Panc1 (cell line): ENCODE data around the gene SUPT6H. TPM values are rescaled to one million over a fixed set of nuclear protein-coding genes. Genes with fewer than 3 reads are reported as not detected.

Source experiments
- ATAC-seq: fragments of 200-7000 bp; cut with Tn5 transposase; 2 replicates; pipeline ENCODE4 v1.9.1; 2020; ENCODE audit warnings: mild to moderate bottlenecking, moderate library complexity
- BruUV-seq: library from RNA; stranded (reverse); fragments of 400-500 nt; replicated peaks from 2 replicates; lab custom pipeline; 2021; lab: Mats Ljungman, UMichigan
- CTCF ChIA-PET: fragments of 300-600 bp; sonication (Branson Sonifier 250); formaldehyde crosslinking; loops from one replicate; lab custom pipeline; 2022; ENCODE audit warnings: antibody characterized with exemption; lab: Charles Lee
- POLR2A ChIA-PET: fragments of 300-600 bp; sonication (Branson Sonifier 250); formaldehyde crosslinking; loops from one replicate; lab custom pipeline; 2022; ENCODE audit warnings: antibody characterized with exemption; lab: Charles Lee
- DNase-seq: peaks from one replicate; pipeline ENCODE4 v3.0.0-alpha.2; 2010; ENCODE audit warnings: low read depth, low spot score
- H3K27ac ChIP-seq: 2 replicates; pipeline ENCODE4 v1.5.1; 2011; ENCODE audit warnings: mild to moderate bottlenecking, low read length, inconsistent platforms
- H3K27me3 ChIP-seq: fragments of 200-500 bp; sonication (Bioruptor generic); 2 replicates; pipeline ENCODE4 v1.6.0; 2014; ENCODE audit warnings: low read length, inconsistent platforms; ENCODE audit not compliant: control insufficient read depth, insufficient read depth
- H3K36me3 ChIP-seq: fragments of 200-500 bp; sonication (Bioruptor generic); 2 replicates; pipeline ENCODE4 v1.5.1; 2014; ENCODE audit warnings: inconsistent platforms, mild to moderate bottlenecking, low read length, moderate library complexity; ENCODE audit not compliant: control insufficient read depth, insufficient read depth
- H3K4me1 ChIP-seq: 2 replicates; pipeline ENCODE4 v1.5.1; 2011; ENCODE audit warnings: inconsistent platforms, mild to moderate bottlenecking, low read length, moderate library complexity; ENCODE audit not compliant: control insufficient read depth, insufficient read depth
- H3K4me3 ChIP-seq, 2 experiments: 2 replicates each; pipeline ENCODE4 v1.5.1; 2011 to 2012; ENCODE audit warnings: low read depth in 2 of 2, low read length in 2 of 2, mild to moderate bottlenecking in 2 of 2, inconsistent platforms in 1 of 2, moderate library complexity in 1 of 2
- H3K9me3 ChIP-seq: fragments of 200-500 bp; sonication (Bioruptor generic); 2 replicates; pipeline ENCODE4 v1.5.1; 2014; ENCODE audit warnings: low read depth, mild to moderate bottlenecking, inconsistent platforms, low read length, moderate library complexity; ENCODE audit not compliant: control insufficient read depth, insufficient read depth
- POLR2AphosphoS5 ChIP-seq: IDR thresholded peaks from 2 replicates; pipeline ENCODE4 v1.6.1; 2012; ENCODE audit warnings: mild to moderate bottlenecking, low read depth, low read length, moderate library complexity
- SIN3A ChIP-seq: IDR thresholded peaks from 2 replicates; pipeline ENCODE4 v1.6.1; 2012; ENCODE audit warnings: low read depth, mild to moderate bottlenecking, low read length, moderate library complexity, borderline replicate concordance; ENCODE audit not compliant: insufficient read depth
- TCF7L2 ChIP-seq: IDR thresholded peaks from 2 replicates; pipeline ENCODE4 v1.6.1; 2011; ENCODE audit warnings: mild to moderate bottlenecking, low read depth, low read length, inconsistent platforms
- in situ Hi-C: cut with HindIII; loops from 2 replicates; pipeline ENCODE4 v1.10.0; 2016; ENCODE audit warnings: low sequenced_read_pairs, low pct_unique_long_range_greater_than_20kb
- intact Hi-C: fragments of 100-400 bp; cut with micrococcal nuclease; formaldehyde crosslinking; loops from one replicate; pipeline ENCODE4 v1.10.0; 2022; ENCODE audit not compliant: unreplicated experiment
- total RNA-seq: library from RNA; stranded (reverse); gene quantifications from one replicate; pipeline ENCODE4 v1.2.1, GENCODE V29; 2021; ENCODE audit not compliant: unreplicated experiment
- TF ChIP-seq, protein P1 (sequence below): fragments of 450-650 bp; IDR thresholded peaks from 2 replicates; pipeline ENCODE4 v1.5.1; 2017; ENCODE audit warnings: mild to moderate bottlenecking
- TF ChIP-seq, protein P2 (sequence below), 2 experiments: IDR thresholded peaks; 2 replicates each; pipeline ENCODE4 v1.6.1; 2011 to 2012; ENCODE audit warnings: low read depth in 2 of 2, control low read depth in 1 of 2, low read length in 1 of 2, mild to moderate bottlenecking in 1 of 2, moderate library complexity in 1 of 2; ENCODE audit not compliant: insufficient read depth in 1 of 2

The SUPT6H gene
- total RNA-seq, 1 experiment from 2014 or later, result 108 TPM

DNA sequence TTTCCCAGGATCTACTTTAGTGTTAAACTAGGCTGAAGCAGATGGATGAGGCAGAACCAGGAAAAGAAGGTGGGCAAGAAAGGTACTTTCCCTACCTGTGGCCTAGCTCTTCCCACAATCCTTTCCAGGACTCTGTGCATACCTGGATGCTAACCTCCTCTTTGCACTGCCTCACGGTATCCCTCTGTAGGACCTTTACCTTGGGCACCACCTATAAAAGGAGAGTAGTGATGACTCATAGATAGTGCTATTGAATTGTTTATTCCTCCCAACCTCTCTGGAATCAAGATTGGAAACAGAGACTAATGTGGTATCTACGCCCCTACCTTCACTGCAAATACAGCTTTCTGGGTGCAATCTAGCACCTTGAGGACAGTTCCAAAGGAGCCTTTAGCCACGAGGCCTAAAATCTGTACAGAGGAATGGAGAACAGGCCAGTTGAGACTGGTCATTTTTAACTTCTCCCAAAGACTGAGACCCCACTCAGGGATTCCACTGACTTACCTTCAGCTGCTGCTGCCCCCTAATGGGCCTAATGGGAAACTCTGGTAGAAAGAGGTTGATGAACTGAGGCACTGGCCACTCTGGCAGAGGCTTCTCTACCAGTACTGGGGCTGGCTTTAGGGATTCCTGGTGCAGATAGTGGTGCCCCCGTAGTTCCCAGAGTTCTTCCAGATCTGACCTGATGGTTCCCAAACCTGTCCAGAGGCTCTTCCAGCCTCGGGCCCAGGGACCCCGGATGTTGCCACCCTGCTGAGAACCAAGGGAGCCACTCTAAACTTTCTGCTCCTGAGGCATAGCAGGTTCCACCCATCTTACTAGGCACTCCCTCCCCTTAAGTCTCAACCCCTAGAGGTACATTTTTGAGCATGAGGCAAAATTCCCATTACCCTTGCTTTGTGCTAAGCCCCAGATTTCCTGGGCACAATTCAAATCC, 48.8 kb upstream of the SUPT6H start:
- ChIA-PET CTCF (interaction anchor here (0.6 to 1.2 kb wide), 3 partner anchors 10 to 477 kb away, joined by 3 read pairs; no protein-coding TSS in a partner anchor), POLR2A (interaction anchor here (0.6 kb wide), 1 partner anchor 33 kb away, joined by 3 read pairs; no protein-coding TSS in a partner anchor)
- BruUV-seq, result no TSS peak
- Histone ChIP-seq H3K9me3 (no peaks in the 10 kb centered on the region), H3K36me3 (peaks cover 25% of the 10 kb centered on the region), H3K27me3 (no peaks in the 10 kb centered on the region), H3K4me1 (no peaks in the 10 kb centered on the region), H3K27ac (no peak overlapping the region), H3K4me3 (no peak overlapping the region)
- in situ Hi-C loops, result no loop called here
- intact Hi-C loops, result no loop called here
- ATAC-seq (peak; percentile 57; the same call in 1 of the 2 replicates), DNase-seq (peak; percentile 24)
- no peak for TF ChIP-seq TCF7L2
- TF ChIP-seq, protein P1, sequence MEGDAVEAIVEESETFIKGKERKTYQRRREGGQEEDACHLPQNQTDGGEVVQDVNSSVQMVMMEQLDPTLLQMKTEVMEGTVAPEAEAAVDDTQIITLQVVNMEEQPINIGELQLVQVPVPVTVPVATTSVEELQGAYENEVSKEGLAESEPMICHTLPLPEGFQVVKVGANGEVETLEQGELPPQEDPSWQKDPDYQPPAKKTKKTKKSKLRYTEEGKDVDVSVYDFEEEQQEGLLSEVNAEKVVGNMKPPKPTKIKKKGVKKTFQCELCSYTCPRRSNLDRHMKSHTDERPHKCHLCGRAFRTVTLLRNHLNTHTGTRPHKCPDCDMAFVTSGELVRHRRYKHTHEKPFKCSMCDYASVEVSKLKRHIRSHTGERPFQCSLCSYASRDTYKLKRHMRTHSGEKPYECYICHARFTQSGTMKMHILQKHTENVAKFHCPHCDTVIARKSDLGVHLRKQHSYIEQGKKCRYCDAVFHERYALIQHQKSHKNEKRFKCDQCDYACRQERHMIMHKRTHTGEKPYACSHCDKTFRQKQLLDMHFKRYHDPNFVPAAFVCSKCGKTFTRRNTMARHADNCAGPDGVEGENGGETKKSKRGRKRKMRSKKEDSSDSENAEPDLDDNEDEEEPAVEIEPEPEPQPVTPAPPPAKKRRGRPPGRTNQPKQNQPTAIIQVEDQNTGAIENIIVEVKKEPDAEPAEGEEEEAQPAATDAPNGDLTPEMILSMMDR, result peak; percentile 82
- no peak for TF ChIP-seq SIN3A

DNA sequence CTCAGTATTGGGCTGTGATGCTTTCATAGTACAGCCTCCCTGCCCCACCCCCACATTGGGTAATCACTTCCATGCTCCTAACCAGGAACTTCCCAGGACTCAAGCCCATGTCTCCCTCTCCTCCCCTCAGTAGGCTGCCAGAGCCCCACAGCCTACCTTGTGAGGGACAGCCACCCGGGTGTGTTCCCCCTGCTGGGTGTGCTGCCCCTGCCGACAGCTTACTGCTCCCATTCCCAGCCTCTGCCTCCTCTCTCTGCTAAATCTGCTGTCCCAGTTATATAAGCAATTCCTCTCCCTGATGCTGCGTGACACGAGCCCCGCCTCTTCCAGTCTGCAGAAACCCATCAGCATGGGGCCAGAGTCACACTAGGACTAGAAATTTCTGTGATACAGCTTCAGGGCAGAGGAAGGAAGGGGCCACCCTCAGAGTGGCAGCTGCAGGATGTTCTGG, 48.0 kb upstream of the SUPT6H start, which contains the start of gene RSKR:
TSS of gene RSKR (minus strand) at position 255 of the 451 bp plus-strand sequence. CDS start at position 231, 24 bp downstream.
- Histone ChIP-seq H3K36me3 (peaks cover 32% of the 10 kb centered on the region), H3K27me3 (no peaks in the 10 kb centered on the region), H3K4me1 (no peaks in the 10 kb centered on the region), H3K4me3 (no peak within 1 kb of the TSS), H3K27ac (no peak within 1 kb of the TSS), H3K9me3 (no peaks in the 10 kb centered on the region)
- ChIA-PET CTCF (no interaction called here), POLR2A (no interaction called here)
- intact Hi-C loops (no loop called here), in situ Hi-C loops (no loop called here)
- BruUV-seq, result no TSS peak
- TF ChIP-seq TCF7L2 (no peak), POLR2AphosphoS5 (no peak), SIN3A (no peak)
- TF ChIP-seq, protein P2, sequence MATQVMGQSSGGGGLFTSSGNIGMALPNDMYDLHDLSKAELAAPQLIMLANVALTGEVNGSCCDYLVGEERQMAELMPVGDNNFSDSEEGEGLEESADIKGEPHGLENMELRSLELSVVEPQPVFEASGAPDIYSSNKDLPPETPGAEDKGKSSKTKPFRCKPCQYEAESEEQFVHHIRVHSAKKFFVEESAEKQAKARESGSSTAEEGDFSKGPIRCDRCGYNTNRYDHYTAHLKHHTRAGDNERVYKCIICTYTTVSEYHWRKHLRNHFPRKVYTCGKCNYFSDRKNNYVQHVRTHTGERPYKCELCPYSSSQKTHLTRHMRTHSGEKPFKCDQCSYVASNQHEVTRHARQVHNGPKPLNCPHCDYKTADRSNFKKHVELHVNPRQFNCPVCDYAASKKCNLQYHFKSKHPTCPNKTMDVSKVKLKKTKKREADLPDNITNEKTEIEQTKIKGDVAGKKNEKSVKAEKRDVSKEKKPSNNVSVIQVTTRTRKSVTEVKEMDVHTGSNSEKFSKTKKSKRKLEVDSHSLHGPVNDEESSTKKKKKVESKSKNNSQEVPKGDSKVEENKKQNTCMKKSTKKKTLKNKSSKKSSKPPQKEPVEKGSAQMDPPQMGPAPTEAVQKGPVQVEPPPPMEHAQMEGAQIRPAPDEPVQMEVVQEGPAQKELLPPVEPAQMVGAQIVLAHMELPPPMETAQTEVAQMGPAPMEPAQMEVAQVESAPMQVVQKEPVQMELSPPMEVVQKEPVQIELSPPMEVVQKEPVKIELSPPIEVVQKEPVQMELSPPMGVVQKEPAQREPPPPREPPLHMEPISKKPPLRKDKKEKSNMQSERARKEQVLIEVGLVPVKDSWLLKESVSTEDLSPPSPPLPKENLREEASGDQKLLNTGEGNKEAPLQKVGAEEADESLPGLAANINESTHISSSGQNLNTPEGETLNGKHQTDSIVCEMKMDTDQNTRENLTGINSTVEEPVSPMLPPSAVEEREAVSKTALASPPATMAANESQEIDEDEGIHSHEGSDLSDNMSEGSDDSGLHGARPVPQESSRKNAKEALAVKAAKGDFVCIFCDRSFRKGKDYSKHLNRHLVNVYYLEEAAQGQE (IDR thresholded peaks at IDR 0.05; ENCODE audit: insufficient read depth in 1 of 2, low read depth in 2 of 2, low read length in 1 of 2), result no peak
- TF ChIP-seq, protein P1, result no peak
- DNase-seq (no peak), ATAC-seq (peak; percentile 16; the same call in 1 of the 2 replicates)
